ENCODE measurements around the gene DPH1.

Gene DPH1

DNA sequence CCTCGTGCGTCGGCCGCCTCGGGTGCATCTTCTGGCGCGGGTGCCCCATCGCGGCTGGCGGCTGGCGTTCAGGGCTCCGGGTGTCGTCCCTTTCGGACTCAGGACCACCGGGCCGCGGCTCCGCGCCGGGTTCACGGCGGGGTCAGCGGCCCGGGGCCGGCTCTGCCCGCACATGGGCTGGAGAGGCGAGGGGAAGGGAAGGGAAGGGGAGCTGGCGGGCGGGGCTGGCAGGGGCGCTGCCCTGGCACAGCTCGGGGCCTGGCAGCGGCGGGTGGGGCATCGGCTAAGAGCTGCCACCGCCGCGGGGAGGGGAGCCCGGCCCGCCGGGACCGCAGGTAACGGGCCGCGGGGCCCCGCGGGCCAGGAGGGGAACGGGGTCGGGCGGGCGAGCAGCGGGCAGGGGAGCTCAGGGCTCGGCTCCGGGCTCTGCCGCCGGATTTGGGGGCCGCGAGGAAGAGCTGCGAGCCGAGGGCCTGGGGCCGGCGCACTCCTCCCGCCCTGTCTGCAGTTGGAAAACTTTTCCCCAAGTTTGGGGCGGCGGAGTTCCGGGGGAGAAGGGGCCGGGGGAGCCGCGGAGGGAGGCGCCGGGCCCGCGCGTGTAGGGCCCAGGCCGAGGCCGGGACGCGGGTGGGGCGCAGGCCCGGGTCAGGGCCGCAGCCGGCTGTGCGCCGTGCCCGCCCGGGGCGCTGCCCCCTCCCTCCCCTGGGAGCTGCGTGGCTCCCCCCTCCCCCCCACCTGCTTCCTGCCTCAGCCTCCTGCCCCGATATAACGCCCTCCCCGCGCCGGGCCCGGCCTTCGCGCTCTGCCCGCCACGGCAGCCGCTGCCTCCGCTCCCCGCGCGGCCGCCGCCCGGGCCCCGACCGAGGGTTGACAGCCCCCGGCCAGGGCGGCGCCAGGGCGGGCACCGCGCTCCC, 25.6 kb downstream of the DPH1 start:
- POLR2A ChIA-PET = interaction anchor here (1.2 kb wide), 1 partner anchor 189 kb away, joined by 11 read pairs; no protein-coding TSS in a partner anchor
- Histone ChIP-seq H3K4me3 (ENCODE audit: low read depth, low read length) (peak overlapping the region; percentile 42), H3K9me3 (ENCODE audit: control insufficient read depth, insufficient read depth, low read depth, low read length) (no peaks in the 10 kb centered on the region), H3K27ac (ENCODE audit: extremely low read depth, low read depth, low read length) (no peak overlapping the region; the same call in 1 of the 2 replicates), H3K36me3 (ENCODE audit: control insufficient read depth in 2 of 2, insufficient read depth in 1 of 2, low read length in 2 of 2) (peaks cover 0 to under 1% of the 10 kb centered on the region in 2 experiments; a peak in 1 of 3 replicates), H3K4me1 (ENCODE audit: control insufficient read depth, insufficient read depth, low read length) (peaks cover 5% of the 10 kb centered on the region; the same call in 1 of the 2 replicates)
- TF ChIP-seq ZFP69B (tag by site-specific recombination; IDR thresholded peaks at IDR 0.05) = no peak
- no peak for TF ChIP-seq ZNF16 (tag by site-specific recombination; IDR thresholded peaks at IDR 0.05; ENCODE audit: low read depth)
- TF ChIP-seq, protein P1, sequence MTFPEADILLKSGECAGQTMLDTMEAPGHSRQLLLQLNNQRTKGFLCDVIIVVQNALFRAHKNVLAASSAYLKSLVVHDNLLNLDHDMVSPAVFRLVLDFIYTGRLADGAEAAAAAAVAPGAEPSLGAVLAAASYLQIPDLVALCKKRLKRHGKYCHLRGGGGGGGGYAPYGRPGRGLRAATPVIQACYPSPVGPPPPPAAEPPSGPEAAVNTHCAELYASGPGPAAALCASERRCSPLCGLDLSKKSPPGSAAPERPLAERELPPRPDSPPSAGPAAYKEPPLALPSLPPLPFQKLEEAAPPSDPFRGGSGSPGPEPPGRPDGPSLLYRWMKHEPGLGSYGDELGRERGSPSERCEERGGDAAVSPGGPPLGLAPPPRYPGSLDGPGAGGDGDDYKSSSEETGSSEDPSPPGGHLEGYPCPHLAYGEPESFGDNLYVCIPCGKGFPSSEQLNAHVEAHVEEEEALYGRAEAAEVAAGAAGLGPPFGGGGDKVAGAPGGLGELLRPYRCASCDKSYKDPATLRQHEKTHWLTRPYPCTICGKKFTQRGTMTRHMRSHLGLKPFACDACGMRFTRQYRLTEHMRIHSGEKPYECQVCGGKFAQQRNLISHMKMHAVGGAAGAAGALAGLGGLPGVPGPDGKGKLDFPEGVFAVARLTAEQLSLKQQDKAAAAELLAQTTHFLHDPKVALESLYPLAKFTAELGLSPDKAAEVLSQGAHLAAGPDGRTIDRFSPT (tag by site-specific recombination; IDR thresholded peaks at IDR 0.05) = peak; percentile 56; the same call in 1 of the 2 replicates
- no peak for TF ChIP-seq SALL2 (tag by site-specific recombination; IDR thresholded peaks at IDR 0.05; ENCODE audit: borderline replicate concordance)
- TF ChIP-seq ZBTB17 (tag by site-specific recombination; IDR thresholded peaks at IDR 0.05) = no peak
- no peak for TF ChIP-seq ZNF146 (tag by site-specific recombination; IDR thresholded peaks at IDR 0.05)
- TF ChIP-seq, protein P2, sequence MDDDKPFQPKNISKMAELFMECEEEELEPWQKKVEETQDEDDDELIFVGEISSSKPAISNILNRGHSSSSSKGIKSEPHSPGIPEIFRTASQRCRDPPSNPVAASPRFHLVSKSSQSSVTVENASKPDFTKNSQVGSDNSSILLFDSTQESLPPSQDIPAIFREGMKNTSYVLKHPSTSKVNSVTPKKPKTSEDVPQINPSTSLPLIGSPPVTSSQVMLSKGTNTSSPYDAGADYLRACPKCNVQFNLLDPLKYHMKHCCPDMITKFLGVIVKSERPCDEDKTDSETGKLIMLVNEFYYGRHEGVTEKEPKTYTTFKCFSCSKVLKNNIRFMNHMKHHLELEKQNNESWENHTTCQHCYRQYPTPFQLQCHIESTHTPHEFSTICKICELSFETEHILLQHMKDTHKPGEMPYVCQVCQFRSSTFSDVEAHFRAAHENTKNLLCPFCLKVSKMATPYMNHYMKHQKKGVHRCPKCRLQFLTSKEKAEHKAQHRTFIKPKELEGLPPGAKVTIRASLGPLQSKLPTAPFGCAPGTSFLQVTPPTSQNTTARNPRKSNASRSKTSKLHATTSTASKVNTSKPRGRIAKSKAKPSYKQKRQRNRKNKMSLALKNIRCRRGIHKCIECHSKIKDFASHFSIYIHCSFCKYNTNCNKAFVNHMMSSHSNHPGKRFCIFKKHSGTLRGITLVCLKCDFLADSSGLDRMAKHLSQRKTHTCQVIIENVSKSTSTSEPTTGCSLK (tag by site-specific recombination; IDR thresholded peaks at IDR 0.05) = no peak
- TF ChIP-seq ZNF292 (tag by site-specific recombination; IDR thresholded peaks at IDR 0.05; ENCODE audit: borderline replicate concordance, low read depth) = no peak
- TF ChIP-seq ZBTB20 (tag by site-specific recombination; IDR thresholded peaks at IDR 0.05) = 0 out of 2 replicates have a peak, but pooled peaks have one; percentile 14
- TF ChIP-seq ZNF600 (tag by site-specific recombination; IDR thresholded peaks at IDR 0.05) = no peak
- no peak for TF ChIP-seq PRDM6 (tag by site-specific recombination; IDR thresholded peaks at IDR 0.05)
- TF ChIP-seq ZBTB48 (tag by site-specific recombination; IDR thresholded peaks at IDR 0.05) = no peak
- CTCF ChIA-PET = interaction anchor here (0.6 to 4.5 kb wide), 34 partner anchors 9 to 360 kb away, joined by 3 to 143 read pairs (median 5); no protein-coding TSS in a partner anchor

DNA sequence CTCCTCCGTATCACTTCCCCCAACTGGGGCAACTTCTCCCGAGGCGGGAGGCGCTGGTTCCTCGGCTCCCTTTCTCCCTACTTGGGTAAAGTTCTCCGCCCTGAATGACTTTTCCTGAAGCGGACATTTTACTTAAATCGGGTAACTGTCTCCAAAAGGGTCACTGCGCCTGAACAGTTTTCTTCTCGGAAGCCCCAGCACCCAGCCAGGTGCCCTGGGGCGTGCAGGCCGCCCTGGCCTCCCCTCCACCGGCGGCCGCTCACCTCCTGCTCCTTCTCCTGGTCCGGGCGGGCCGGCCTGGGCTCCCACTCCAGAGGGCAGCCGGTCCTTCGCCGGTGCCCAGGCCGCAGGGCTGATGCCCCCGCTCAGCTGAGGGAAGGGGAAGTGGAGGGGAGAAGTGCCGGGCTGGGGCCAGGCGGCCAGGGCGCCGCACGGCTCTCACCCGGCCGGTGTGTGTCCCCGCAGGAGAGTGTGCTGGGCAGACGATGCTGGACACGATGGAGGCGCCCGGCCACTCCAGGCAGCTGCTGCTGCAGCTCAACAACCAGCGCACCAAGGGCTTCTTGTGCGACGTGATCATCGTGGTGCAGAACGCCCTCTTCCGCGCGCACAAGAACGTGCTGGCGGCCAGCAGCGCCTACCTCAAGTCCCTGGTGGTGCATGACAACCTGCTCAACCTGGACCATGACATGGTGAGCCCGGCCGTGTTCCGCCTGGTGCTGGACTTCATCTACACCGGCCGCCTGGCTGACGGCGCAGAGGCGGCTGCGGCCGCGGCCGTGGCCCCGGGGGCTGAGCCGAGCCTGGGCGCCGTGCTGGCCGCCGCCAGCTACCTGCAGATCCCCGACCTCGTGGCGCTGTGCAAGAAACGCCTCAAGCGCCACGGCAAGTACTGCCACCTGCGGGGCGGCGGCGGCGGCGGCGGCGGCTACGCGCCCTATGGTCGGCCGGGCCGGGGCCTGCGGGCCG, 26.5 kb downstream of the DPH1 start:
- no peak overlapping the region for H3K27ac ChIP-seq (ENCODE audit: extremely low read depth, low read depth, low read length)
- peaks cover 0 to 10% of the 10 kb centered on the region in 2 experiments; a peak in 1 of 3 replicates for H3K36me3 ChIP-seq (ENCODE audit: control insufficient read depth in 2 of 2, insufficient read depth in 1 of 2, low read length in 2 of 2)
- H3K4me1 ChIP-seq (ENCODE audit: control insufficient read depth, insufficient read depth, low read length) = peaks cover 5% of the 10 kb centered on the region; the same call in 1 of the 2 replicates
- ChIA-PET POLR2A (no interaction called here), CTCF (interaction anchor here (1.0 to 4.5 kb wide), 7 partner anchors 8 to 188 kb away, joined by 3 to 143 read pairs (median 15); no protein-coding TSS in a partner anchor)
- no peak overlapping the region for H3K4me3 ChIP-seq (ENCODE audit: low read depth, low read length)
- TF ChIP-seq KLF9 (tag by site-specific recombination; IDR thresholded peaks at IDR 0.05; ENCODE audit: low read depth) (no peak), ZNF670 (tag by site-specific recombination; IDR thresholded peaks at IDR 0.05; ENCODE audit: low read depth) (no peak), ZNF558 (tag by site-specific recombination; IDR thresholded peaks at IDR 0.05) (no peak), ZNF600 (tag by site-specific recombination; IDR thresholded peaks at IDR 0.05) (peak; percentile 79), ZSCAN30 (tag by site-specific recombination; IDR thresholded peaks at IDR 0.05) (no peak)
- TF ChIP-seq, protein P3, sequence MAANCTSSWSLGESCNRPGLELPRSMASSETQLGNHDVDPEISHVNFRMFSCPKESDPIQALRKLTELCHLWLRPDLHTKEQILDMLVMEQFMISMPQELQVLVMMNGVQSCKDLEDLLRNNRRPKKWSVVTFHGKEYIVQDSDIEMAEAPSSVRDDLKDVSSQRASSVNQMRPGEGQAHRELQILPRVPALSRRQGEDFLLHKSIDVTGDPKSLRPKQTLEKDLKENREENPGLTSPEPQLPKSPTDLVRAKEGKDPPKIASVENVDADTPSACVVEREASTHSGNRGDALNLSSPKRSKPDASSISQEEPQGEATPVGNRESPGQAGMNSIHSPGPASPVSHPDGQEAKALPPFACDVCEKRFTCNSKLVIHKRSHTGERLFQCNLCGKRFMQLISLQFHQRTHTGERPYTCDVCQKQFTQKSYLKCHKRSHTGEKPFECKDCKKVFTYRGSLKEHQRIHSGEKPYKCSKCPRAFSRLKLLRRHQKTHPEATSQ (tag by site-specific recombination; IDR thresholded peaks at IDR 0.05) = no peak
- no peaks in the 10 kb centered on the region for H3K9me3 ChIP-seq (ENCODE audit: control insufficient read depth, insufficient read depth, low read depth, low read length)

Data from HEK293 (cell line).